CD4-positive, alpha-beta T cell (primary cell): ENCODE measurements around the gene GRIFIN. TPM values are rescaled to one million over a fixed set of nuclear protein-coding genes. Genes with fewer than 3 reads are reported as not detected.

Source experiments
- ATAC-seq: fragments of 200-7000 bp; cut with Tn5 transposase; one replicate; pipeline ENCODE4 v1.10.0; 2022; ENCODE audit warnings: mild to moderate bottlenecking; ENCODE audit not compliant: poor library complexity
- CTCF ChIA-PET: fragments of 350-600 bp; sonication (Branson Sonifier 250); formaldehyde crosslinking; loops from one replicate; lab custom pipeline; 2021; ENCODE audit warnings: antibody characterized with exemption, inconsistent platforms; lab: Charles Lee
- POLR2A ChIA-PET: fragments of 350-600 bp; sonication (Branson Sonifier 250); formaldehyde crosslinking; loops from one replicate; lab custom pipeline; 2021; ENCODE audit warnings: antibody characterized with exemption, inconsistent platforms; lab: Charles Lee
- DNase-seq, 14 experiments: peaks; one replicate each; pipeline ENCODE4 v3.0.0-alpha.2; 2013 to 2020; ENCODE audit warnings: mixed read lengths in 2 of 14
- H3K27ac ChIP-seq, 2 donors: one replicate each; pipeline versions ENCODE4 v1.5.1 to v1.7.0; 2013; ENCODE audit warnings: low read length in 2 of 2, low read depth in 1 of 2, mild to moderate bottlenecking in 1 of 2
- H3K27me3 ChIP-seq, 2 experiments: 1 replicate in 1 of 2; 2 replicates in 1 of 2; pipeline versions ENCODE4 v1.6.1 to v1.7.0; 2013; ENCODE audit warnings: low read length in 2 of 2, control low read depth in 1 of 2, mild to moderate bottlenecking in 1 of 2, moderate library complexity in 1 of 2; ENCODE audit not compliant: insufficient read depth in 2 of 2, control insufficient read depth in 1 of 2
- H3K36me3 ChIP-seq: one replicate; pipeline ENCODE4 v1.6.1; 2013; ENCODE audit warnings: low read length, control low read depth; ENCODE audit not compliant: insufficient read depth
- H3K4me1 ChIP-seq: one replicate; pipeline ENCODE4 v1.6.1; 2013; ENCODE audit warnings: low read length, control low read depth; ENCODE audit not compliant: insufficient read depth
- H3K4me3 ChIP-seq: one replicate; pipeline ENCODE4 v1.5.1; 2013; ENCODE audit warnings: mild to moderate bottlenecking, low read length, moderate library complexity
- H3K9me3 ChIP-seq, 2 experiments: 1 replicate in 1 of 2; 2 replicates in 1 of 2; pipeline versions ENCODE4 v1.6.1 to v1.7.0; 2013; ENCODE audit warnings: low read length in 2 of 2, mild to moderate bottlenecking in 2 of 2, control low read depth in 1 of 2, moderate library complexity in 1 of 2; ENCODE audit not compliant: control insufficient read depth in 1 of 2, insufficient read depth in 1 of 2
- H3K27ac Mint-ChIP-seq: one replicate; pipeline ENCODE4 v1.8.0; 2020; ENCODE audit warnings: mixed read lengths
- H3K27me3 Mint-ChIP-seq: one replicate; pipeline ENCODE4 v1.8.0; 2021; ENCODE audit warnings: mixed read lengths
- H3K36me3 Mint-ChIP-seq: one replicate; pipeline ENCODE4 v1.8.0; 2021; ENCODE audit warnings: low read depth, mixed read lengths
- H3K4me1 Mint-ChIP-seq: one replicate; pipeline ENCODE4 v1.8.0; 2021; ENCODE audit warnings: low read depth, mixed read lengths
- H3K4me3 Mint-ChIP-seq: one replicate; pipeline ENCODE4 v1.8.0; 2020; ENCODE audit warnings: mild to moderate bottlenecking, mixed read lengths
- H3K9me3 Mint-ChIP-seq: one replicate; pipeline ENCODE4 v1.8.0; 2020; ENCODE audit warnings: mixed read lengths
- CTCF ChIP-seq: fragments of 200-600 bp; IDR thresholded peaks from one replicate; pipeline ENCODE4 v1.8.0; 2022; ENCODE audit warnings: antibody characterized with exemption, mild to moderate bottlenecking
- intact Hi-C, 2 experiments: fragments of 100-400 bp; cut with DNase I in 1 of 2; cut with micrococcal nuclease in 1 of 2; formaldehyde crosslinking; loops; one replicate each; pipeline versions ENCODE4 v1.15.1 to v1.9.0; 2023 to 2025; cut with DNase I, micrococcal nuclease
- total RNA-seq, 174 experiments: library from RNA in 2 of 174; stranded (reverse) in 2 of 174; gene quantifications; one replicate each; pipeline ENCODE4 v1.2.3 and lab custom pipeline; 2021 to 2026

The GRIFIN gene
- total RNA-seq, 2 experiments from 2014 or later, result not detected

- no peaks in the 10 kb centered on the region for H3K27me3 Mint-ChIP-seq
- no peak for TF ChIP-seq CTCF
- ATAC-seq, result no peak
- intact Hi-C loops, result no loop called here
- Histone ChIP-seq H3K27ac (no peak overlapping the region), H3K4me1 (peaks cover 19% of the 10 kb centered on the region), H3K9me3 (peaks cover 6 to 18% of the 10 kb centered on the region in 2 experiments), H3K4me3 (no peak overlapping the region), H3K27me3 (no peaks in the 10 kb centered on the region), H3K36me3 (no peaks in the 10 kb centered on the region)
- ChIA-PET CTCF (no interaction called here), POLR2A (no interaction called here)
- H3K9me3 Mint-ChIP-seq, result no peaks in the 10 kb centered on the region
- no peak overlapping the region for H3K27ac Mint-ChIP-seq
- H3K4me1 Mint-ChIP-seq, result no peaks in the 10 kb centered on the region
- no peak for DNase-seq
- H3K36me3 Mint-ChIP-seq, result no peaks in the 10 kb centered on the region
- no peak overlapping the region for H3K4me3 Mint-ChIP-seq
These were observed 5.0 kb upstream of the GRIFIN start for GRCh38 chr7:2481195-2481594.

GRCh38 chr7:2480070-2480408 is 3.8 kb upstream of the GRIFIN start:
- Mint-ChIP-seq H3K27ac (no peak overlapping the region), H3K9me3 (no peaks in the 10 kb centered on the region), H3K27me3 (no peaks in the 10 kb centered on the region), H3K4me1 (no peaks in the 10 kb centered on the region), H3K4me3 (no peak overlapping the region), H3K36me3 (no peaks in the 10 kb centered on the region)
- Histone ChIP-seq H3K36me3 (no peaks in the 10 kb centered on the region), H3K4me3 (no peak overlapping the region), H3K27ac (no peak overlapping the region), H3K9me3 (peaks cover 6 to 18% of the 10 kb centered on the region in 2 experiments), H3K27me3 (no peaks in the 10 kb centered on the region), H3K4me1 (peaks cover 19% of the 10 kb centered on the region)
- ChIA-PET CTCF (interaction anchor here (1.4 kb wide), 1 partner anchor 11 kb away, joined by 4 read pairs; no protein-coding TSS in a partner anchor), POLR2A (no interaction called here)
- no peak for ATAC-seq
- peak in 1 of 14 experiments; percentile 15 for DNase-seq
- intact Hi-C loops, result no loop called here
- TF ChIP-seq CTCF, result no peak

DNA sequence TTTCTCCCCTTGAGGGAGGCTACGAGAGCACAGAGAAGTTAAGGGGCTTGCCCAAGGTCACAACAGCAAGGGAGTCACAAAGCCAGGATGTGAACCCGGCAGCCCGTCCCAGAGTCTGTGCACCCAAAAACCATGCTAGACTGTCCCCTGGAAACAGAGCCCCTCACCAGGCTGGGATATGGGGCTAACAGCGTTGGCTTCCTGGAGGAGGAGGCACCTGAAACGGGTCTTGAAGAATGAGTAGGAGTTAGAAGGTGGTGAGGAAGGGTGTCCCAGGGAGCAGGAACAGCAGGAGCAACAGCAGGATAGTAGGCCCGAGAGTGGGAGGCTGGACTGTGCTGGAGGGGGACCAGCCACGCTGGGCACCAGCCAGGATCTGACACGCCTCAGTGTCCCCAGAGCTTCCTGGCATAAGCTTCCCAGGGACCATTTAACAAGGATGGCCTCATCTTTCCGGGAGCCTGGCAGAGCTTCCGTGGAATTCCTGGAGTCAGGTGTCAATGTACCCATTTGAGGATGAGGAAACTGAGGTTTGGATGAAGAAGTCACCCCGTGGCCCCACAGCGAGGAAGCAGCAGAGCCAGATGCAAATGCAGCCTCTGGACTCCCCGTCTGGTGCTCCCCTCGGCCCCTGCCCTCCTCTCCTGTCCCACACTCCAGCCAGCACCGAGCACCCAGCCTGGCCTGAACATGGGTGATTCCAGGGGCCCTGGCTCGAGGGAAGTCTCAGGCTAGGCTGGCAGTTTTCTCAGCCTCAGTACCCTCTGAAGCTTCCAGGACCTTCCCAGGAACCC is 3.3 kb upstream of the GRIFIN start:
- Histone ChIP-seq H3K4me3 (no peak overlapping the region), H3K4me1 (peaks cover 19% of the 10 kb centered on the region), H3K36me3 (no peaks in the 10 kb centered on the region), H3K27me3 (no peaks in the 10 kb centered on the region), H3K9me3 (peaks cover 6 to 18% of the 10 kb centered on the region in 2 experiments), H3K27ac (no peak overlapping the region)
- DNase-seq (no peak), ATAC-seq (no peak)
- TF ChIP-seq CTCF, result no peak
- Mint-ChIP-seq H3K27me3 (no peaks in the 10 kb centered on the region), H3K36me3 (no peaks in the 10 kb centered on the region), H3K4me1 (no peaks in the 10 kb centered on the region), H3K9me3 (no peaks in the 10 kb centered on the region), H3K27ac (no peak overlapping the region), H3K4me3 (no peak overlapping the region)
- POLR2A ChIA-PET, result no interaction called here
- CTCF ChIA-PET, result interaction anchor here (1.4 kb wide), 1 partner anchor 10 kb away, joined by 4 read pairs; no protein-coding TSS in a partner anchor
- intact Hi-C loops, result loop anchor here in 1 of 2 experiments (5.0 kb wide), 1 partner anchor 43 kb away; no protein-coding TSS in a partner anchor
